ENCODE data around the gene NPAT. TPM values are rescaled to one million over a fixed set of nuclear protein-coding genes. Genes with fewer than 3 reads are reported as not detected.

Gene NPAT
- total and polyA plus RNA-seq, 4 donors: 1.6 to 12.7 (median 5.9) TPM

- TF ChIP-seq, protein P1, sequence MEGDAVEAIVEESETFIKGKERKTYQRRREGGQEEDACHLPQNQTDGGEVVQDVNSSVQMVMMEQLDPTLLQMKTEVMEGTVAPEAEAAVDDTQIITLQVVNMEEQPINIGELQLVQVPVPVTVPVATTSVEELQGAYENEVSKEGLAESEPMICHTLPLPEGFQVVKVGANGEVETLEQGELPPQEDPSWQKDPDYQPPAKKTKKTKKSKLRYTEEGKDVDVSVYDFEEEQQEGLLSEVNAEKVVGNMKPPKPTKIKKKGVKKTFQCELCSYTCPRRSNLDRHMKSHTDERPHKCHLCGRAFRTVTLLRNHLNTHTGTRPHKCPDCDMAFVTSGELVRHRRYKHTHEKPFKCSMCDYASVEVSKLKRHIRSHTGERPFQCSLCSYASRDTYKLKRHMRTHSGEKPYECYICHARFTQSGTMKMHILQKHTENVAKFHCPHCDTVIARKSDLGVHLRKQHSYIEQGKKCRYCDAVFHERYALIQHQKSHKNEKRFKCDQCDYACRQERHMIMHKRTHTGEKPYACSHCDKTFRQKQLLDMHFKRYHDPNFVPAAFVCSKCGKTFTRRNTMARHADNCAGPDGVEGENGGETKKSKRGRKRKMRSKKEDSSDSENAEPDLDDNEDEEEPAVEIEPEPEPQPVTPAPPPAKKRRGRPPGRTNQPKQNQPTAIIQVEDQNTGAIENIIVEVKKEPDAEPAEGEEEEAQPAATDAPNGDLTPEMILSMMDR (IDR thresholded peaks at IDR 0.05; ENCODE audit: low read depth, low read length, missing input control): no peak
- no peak for TF ChIP-seq TAF1 (conservative IDR thresholded peaks at IDR 0.05)
These were observed 23.6 kb downstream of the NPAT start (continued) for GRCh38 chr11:108198833-108199232.

DNA sequence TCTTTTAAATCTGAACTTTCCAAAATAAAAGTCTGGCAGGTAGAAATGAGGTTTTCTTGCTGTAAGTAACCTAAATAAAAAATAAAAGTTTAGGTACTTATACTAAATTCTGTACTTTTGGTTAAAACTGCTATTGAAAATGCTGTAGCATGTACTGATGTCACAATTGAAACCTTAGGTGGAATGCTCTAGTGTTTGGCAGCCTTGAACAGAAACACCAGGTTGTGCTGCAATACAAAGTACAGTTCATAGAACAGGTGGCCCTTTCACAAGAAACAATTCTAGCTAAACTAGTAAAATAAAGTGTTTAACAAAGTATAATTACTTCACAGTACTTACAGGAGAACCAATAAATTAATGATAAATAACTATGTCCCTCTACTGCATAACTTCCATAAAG lies 25.1 kb downstream of the NPAT start:
- H3K9me3 ChIP-seq (ENCODE audit: control insufficient read depth in 4 of 4, low read length in 3 of 4): no peaks in the 10 kb centered on the region
- H3K27ac ChIP-seq (ENCODE audit: low read depth in 1 of 2, low read length in 2 of 2): no peak overlapping the region
- H3K4me1 ChIP-seq (ENCODE audit: control insufficient read depth in 4 of 4, insufficient read depth in 4 of 4, low read length in 3 of 4): peaks cover 2 to 6% (median 5%) of the 10 kb centered on the region in 4 donors
- peaks cover 2 to 12% (median 6%) of the 10 kb centered on the region in 4 donors for H3K36me3 ChIP-seq (ENCODE audit: control insufficient read depth in 4 of 4, insufficient read depth in 3 of 4, low read depth in 1 of 4, low read length in 3 of 4)
- DNase-seq (ENCODE audit: low spot score): no peak
- no peak overlapping the region for H3K4me3 ChIP-seq (ENCODE audit: low read depth in 1 of 3, low read length in 3 of 3)
- no peak overlapping the region for H3K9ac ChIP-seq (ENCODE audit: low read depth in 1 of 2, low read length in 2 of 2)
- TF ChIP-seq RAD21 (IDR thresholded peaks at IDR 0.05) (peak; percentile 47 to 48), HNF4A (conservative IDR thresholded peaks at IDR 0.05) (peak; percentile 81 to 90), SP1 (IDR thresholded peaks at IDR 0.05) (peak; percentile 18), RXRA (IDR thresholded peaks at IDR 0.05) (peak; percentile 17 to 51), EGR1 (IDR thresholded peaks at IDR 0.05; ENCODE audit: low read depth in 2 of 2) (no peak), YY1 (IDR thresholded peaks at IDR 0.05) (no peak), MAX (IDR thresholded peaks at IDR 0.05) (peak; percentile 54)
- no peaks in the 10 kb centered on the region for H3K27me3 ChIP-seq (ENCODE audit: control insufficient read depth in 4 of 4, insufficient read depth in 4 of 4, low read length in 3 of 4)

- H3K4me1 ChIP-seq (ENCODE audit: control insufficient read depth in 4 of 4, insufficient read depth in 4 of 4, low read length in 3 of 4): peaks cover 2 to 6% (median 5%) of the 10 kb centered on the region in 4 donors
- H3K4me3 ChIP-seq (ENCODE audit: low read depth in 1 of 3, low read length in 3 of 3): no peak overlapping the region
- no peaks in the 10 kb centered on the region for H3K27me3 ChIP-seq (ENCODE audit: control insufficient read depth in 4 of 4, insufficient read depth in 4 of 4, low read length in 3 of 4)
- no peak overlapping the region for H3K27ac ChIP-seq (ENCODE audit: low read depth in 1 of 2, low read length in 2 of 2)
- TF ChIP-seq RAD21 (IDR thresholded peaks at IDR 0.05) (no peak), MAX (IDR thresholded peaks at IDR 0.05) (no peak), EGR1 (IDR thresholded peaks at IDR 0.05; ENCODE audit: low read depth in 2 of 2) (no peak), FOXA2 (IDR thresholded peaks at IDR 0.05) (no peak), YY1 (IDR thresholded peaks at IDR 0.05) (no peak), ATF3 (IDR thresholded peaks at IDR 0.05) (no peak), JUND (IDR thresholded peaks at IDR 0.05) (no peak), SP1 (IDR thresholded peaks at IDR 0.05) (no peak)
- TF ChIP-seq, protein P1 (IDR thresholded peaks at IDR 0.05; ENCODE audit: low read depth, low read length, missing input control): no peak
- TF ChIP-seq, protein P2, sequence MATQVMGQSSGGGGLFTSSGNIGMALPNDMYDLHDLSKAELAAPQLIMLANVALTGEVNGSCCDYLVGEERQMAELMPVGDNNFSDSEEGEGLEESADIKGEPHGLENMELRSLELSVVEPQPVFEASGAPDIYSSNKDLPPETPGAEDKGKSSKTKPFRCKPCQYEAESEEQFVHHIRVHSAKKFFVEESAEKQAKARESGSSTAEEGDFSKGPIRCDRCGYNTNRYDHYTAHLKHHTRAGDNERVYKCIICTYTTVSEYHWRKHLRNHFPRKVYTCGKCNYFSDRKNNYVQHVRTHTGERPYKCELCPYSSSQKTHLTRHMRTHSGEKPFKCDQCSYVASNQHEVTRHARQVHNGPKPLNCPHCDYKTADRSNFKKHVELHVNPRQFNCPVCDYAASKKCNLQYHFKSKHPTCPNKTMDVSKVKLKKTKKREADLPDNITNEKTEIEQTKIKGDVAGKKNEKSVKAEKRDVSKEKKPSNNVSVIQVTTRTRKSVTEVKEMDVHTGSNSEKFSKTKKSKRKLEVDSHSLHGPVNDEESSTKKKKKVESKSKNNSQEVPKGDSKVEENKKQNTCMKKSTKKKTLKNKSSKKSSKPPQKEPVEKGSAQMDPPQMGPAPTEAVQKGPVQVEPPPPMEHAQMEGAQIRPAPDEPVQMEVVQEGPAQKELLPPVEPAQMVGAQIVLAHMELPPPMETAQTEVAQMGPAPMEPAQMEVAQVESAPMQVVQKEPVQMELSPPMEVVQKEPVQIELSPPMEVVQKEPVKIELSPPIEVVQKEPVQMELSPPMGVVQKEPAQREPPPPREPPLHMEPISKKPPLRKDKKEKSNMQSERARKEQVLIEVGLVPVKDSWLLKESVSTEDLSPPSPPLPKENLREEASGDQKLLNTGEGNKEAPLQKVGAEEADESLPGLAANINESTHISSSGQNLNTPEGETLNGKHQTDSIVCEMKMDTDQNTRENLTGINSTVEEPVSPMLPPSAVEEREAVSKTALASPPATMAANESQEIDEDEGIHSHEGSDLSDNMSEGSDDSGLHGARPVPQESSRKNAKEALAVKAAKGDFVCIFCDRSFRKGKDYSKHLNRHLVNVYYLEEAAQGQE (IDR thresholded peaks at IDR 0.05): no peak
- no peaks in the 10 kb centered on the region for H3K9me3 ChIP-seq (ENCODE audit: control insufficient read depth in 4 of 4, low read length in 3 of 4)
- H3K36me3 ChIP-seq (ENCODE audit: control insufficient read depth in 4 of 4, insufficient read depth in 3 of 4, low read depth in 1 of 4, low read length in 3 of 4): peaks cover 2 to 12% (median 6%) of the 10 kb centered on the region in 4 donors
- no peak for DNase-seq (ENCODE audit: low spot score)
- WGBS: 81% methylated on average over 3 of the region's 3 CpGs
- H3K9ac ChIP-seq (ENCODE audit: low read depth in 1 of 2, low read length in 2 of 2): no peak overlapping the region
These were observed 25.5 kb downstream of the NPAT start for GRCh38 chr11:108196901-108197300.

Measured in liver (tissue), 9 donors.